ENCODE measurements around the gene OR2V2. TPM values are rescaled to one million over a fixed set of nuclear protein-coding genes. Genes with fewer than 3 reads are reported as not detected.
A peak's percentile ranks its signal among the peaks of the same experiment; 100 is the strongest.

Gene OR2V2
- total and polyA plus RNA-seq, 10 of the 15 experiments (the other 5 are each of a cell fraction or from before 2014, with no cell fraction given) = 0.26 TPM; not detected in 9

GRCh38 chr5:181161534-181162175 lies 14.3 kb downstream of the OR2V2 start:
- Histone ChIP-seq H3K36me3 (ENCODE audit: control insufficient read depth in 2 of 2, insufficient read depth in 2 of 2, low read length in 1 of 2) (no peaks in the 10 kb centered on the region), H3K4me3 (peak overlapping the region; percentile 68; the same call in 1 of the 2 replicates), H2AFZ (ENCODE audit: control insufficient read depth, low read depth, low read length) (peak overlapping the region; percentile 89), H3K27me3 (replicated peaks in 1 of 2; ENCODE audit: control insufficient read depth in 2 of 2, insufficient read depth in 2 of 2, low read length in 1 of 2) (no peaks in the 10 kb centered on the region), H3K79me2 (ENCODE audit: control insufficient read depth, insufficient read depth, low read length) (no peaks in the 10 kb centered on the region), H4K20me1 (ENCODE audit: control insufficient read depth, insufficient read depth) (no peaks in the 10 kb centered on the region), H3K9me3 (replicated peaks; ENCODE audit: control insufficient read depth, insufficient read depth, low read length) (no peaks in the 10 kb centered on the region), H3K4me1 (ENCODE audit: control insufficient read depth, insufficient read depth, low read length) (peaks cover 22% of the 10 kb centered on the region), H3K4me2 (ENCODE audit: control insufficient read depth, insufficient read depth) (peak overlapping the region; percentile 96), H3K27ac (ENCODE audit: control insufficient read depth, insufficient read depth) (peak overlapping the region; percentile 69; the same call in 1 of the 2 replicates), H3K9ac (ENCODE audit: control insufficient read depth, insufficient read depth, low read length) (peak overlapping the region; percentile 41; the same call in 1 of the 2 replicates)
- RAD21 ChIA-PET (ENCODE audit: unreplicated experiment) = interaction anchor here (1.1 kb wide), 1 partner anchor 15 kb away, joined by 4 read pairs; no protein-coding TSS in a partner anchor
- in situ Hi-C loops (cut with MboI) (loop anchor here (5.0 kb wide), 1 partner anchor 359 kb away; the partner anchor contains the start of gene MGAT1), intact Hi-C loops (cut with micrococcal nuclease; ENCODE audit: unreplicated experiment) (no loop called here)
- POLR2A ChIA-PET = interaction anchor here (0.5 kb wide), 1 partner anchor 305 kb away, joined by 4 read pairs; no protein-coding TSS in a partner anchor
- 49% methylated on average over 4 of the region's 4 CpGs for WGBS (ENCODE audit: insufficient coverage, insufficient replicate concordance, low lambda C conversion rate, missing lambda C conversion rate)
- SMC1A ChIA-PET (ENCODE audit: uncharacterized antibody, unreplicated experiment) = interaction anchor here (0.5 to 1.5 kb wide), 5 partner anchors 11 to 347 kb away, joined by 3 to 5 read pairs (median 4); no protein-coding TSS in a partner anchor
- ATAC-seq (no peak), FAIRE-seq (no peak), DNase-seq (ENCODE audit: low read depth, low spot score) (no peak)
- CTCF ChIA-PET = interaction anchor here (0.6 to 1.4 kb wide), 2 partner anchors 11 to 23 kb away, joined by 4 to 7 read pairs; no protein-coding TSS in a partner anchor
- no peak for TF ChIP-seq MAX (IDR thresholded peaks at IDR 0.05; ENCODE audit: low read depth, low read length)
- TF ChIP-seq POU2F2 (IDR thresholded peaks at IDR 0.05; ENCODE audit: borderline replicate concordance, low read depth, low read length) = no peak
- TF ChIP-seq IKZF2 (IDR thresholded peaks at IDR 0.05) = no peak
- no peak for TF ChIP-seq ZNF274 (IDR thresholded peaks at IDR 0.05; ENCODE audit: insufficient read depth, insufficient read length)
- TF ChIP-seq MTA3 (IDR thresholded peaks at IDR 0.05; ENCODE audit: borderline replicate concordance, low read length) = no peak
- no peak for TF ChIP-seq ZNF207 (IDR thresholded peaks at IDR 0.05; ENCODE audit: borderline replicate concordance)
- TF ChIP-seq DPF2 (IDR thresholded peaks at IDR 0.05) = no peak
- TF ChIP-seq PML (IDR thresholded peaks at IDR 0.05; ENCODE audit: low read length) = no peak
- no peak for TF ChIP-seq ZBED1 (IDR thresholded peaks at IDR 0.05; ENCODE audit: borderline replicate concordance)
- TF ChIP-seq HDGF (IDR thresholded peaks at IDR 0.05) = no peak
- TF ChIP-seq, protein P1, sequence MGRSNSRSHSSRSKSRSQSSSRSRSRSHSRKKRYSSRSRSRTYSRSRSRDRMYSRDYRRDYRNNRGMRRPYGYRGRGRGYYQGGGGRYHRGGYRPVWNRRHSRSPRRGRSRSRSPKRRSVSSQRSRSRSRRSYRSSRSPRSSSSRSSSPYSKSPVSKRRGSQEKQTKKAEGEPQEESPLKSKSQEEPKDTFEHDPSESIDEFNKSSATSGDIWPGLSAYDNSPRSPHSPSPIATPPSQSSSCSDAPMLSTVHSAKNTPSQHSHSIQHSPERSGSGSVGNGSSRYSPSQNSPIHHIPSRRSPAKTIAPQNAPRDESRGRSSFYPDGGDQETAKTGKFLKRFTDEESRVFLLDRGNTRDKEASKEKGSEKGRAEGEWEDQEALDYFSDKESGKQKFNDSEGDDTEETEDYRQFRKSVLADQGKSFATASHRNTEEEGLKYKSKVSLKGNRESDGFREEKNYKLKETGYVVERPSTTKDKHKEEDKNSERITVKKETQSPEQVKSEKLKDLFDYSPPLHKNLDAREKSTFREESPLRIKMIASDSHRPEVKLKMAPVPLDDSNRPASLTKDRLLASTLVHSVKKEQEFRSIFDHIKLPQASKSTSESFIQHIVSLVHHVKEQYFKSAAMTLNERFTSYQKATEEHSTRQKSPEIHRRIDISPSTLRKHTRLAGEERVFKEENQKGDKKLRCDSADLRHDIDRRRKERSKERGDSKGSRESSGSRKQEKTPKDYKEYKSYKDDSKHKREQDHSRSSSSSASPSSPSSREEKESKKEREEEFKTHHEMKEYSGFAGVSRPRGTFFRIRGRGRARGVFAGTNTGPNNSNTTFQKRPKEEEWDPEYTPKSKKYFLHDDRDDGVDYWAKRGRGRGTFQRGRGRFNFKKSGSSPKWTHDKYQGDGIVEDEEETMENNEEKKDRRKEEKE (IDR thresholded peaks at IDR 0.05) = no peak
- no TSS peak for BruUV-seq (replicated peaks)
